ENCODE measurements around the gene SNCA. TPM values are rescaled to one million over a fixed set of nuclear protein-coding genes. Genes with fewer than 3 reads are reported as not detected.

Gene SNCA
- total RNA-seq, 4 donors from 2014 or later: 1.2 to 9.1 (median 2.6) TPM

DNA sequence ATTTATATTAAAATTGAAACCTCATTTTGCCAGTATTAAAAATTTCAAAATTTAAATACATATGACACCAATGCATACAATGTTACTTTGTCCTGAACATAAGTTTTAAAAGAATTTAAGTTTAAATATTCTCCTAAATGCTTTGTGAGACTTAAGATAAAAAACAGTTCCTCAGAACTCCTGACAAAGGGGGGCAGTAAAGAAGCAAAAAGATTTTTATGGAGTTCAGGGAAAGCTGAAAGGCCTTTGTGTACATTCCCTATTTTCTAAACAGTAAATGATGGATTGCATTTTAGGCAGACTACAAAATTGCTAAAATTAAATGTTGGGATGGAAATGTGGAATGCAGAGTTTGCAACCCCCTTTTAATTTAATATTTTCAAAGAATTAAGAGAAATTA is 81.7 kb downstream of the SNCA start:
- Histone ChIP-seq H3K4me1 (peaks cover 0 to 6% (median 0%) of the 10 kb centered on the region in 4 donors), H3K9me3 (no peaks in the 10 kb centered on the region), H3K27ac (no peak overlapping the region), H3K27me3 (no peaks in the 10 kb centered on the region), H3K36me3 (no peaks in the 10 kb centered on the region), H3K4me3 (no peak overlapping the region)
- no peak for TF ChIP-seq CTCF (IDR thresholded peaks at IDR 0.05)
- no peak for TF ChIP-seq POLR2A (IDR thresholded peaks at IDR 0.05)
- DNase-seq: no peak

GRCh38 chr4:89754531-89754930 is 82.4 kb downstream of the SNCA start:
- DNase-seq: no peak
- TF ChIP-seq CTCF (IDR thresholded peaks at IDR 0.05) (no peak), POLR2A (IDR thresholded peaks at IDR 0.05) (no peak)
- Histone ChIP-seq H3K4me1 (peaks cover 0 to 6% (median 0%) of the 10 kb centered on the region in 4 donors), H3K9me3 (no peaks in the 10 kb centered on the region), H3K36me3 (no peaks in the 10 kb centered on the region), H3K27ac (no peak overlapping the region), H3K27me3 (no peaks in the 10 kb centered on the region), H3K4me3 (no peak overlapping the region)

DNA sequence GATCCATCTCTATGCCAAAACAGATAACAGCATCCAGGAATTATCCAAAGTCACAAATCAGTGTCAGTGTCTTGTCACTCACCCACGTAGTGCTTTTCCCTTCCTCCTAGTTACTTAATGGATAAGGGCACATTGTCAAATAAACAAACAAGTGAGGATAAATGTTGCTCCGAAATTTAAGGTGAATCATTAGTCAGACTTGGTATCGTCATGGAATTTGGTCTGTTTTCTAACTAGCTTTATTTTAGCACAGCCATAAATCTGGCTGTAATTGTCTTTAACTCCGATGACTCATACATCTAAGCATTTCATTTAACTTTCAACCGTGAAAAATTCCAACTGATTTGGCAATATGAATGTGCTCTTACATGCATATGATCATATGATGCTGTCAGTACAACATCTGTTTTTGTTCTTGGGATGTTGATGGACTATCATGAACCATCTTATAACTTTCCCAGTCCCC is 83.3 kb downstream of the SNCA start:
- Histone ChIP-seq H3K4me3 (no peak overlapping the region), H3K36me3 (no peaks in the 10 kb centered on the region), H3K27me3 (no peaks in the 10 kb centered on the region), H3K9me3 (no peaks in the 10 kb centered on the region), H3K4me1 (peaks cover 0 to 6% (median 0%) of the 10 kb centered on the region in 4 donors), H3K27ac (peak overlapping the region in 3 of 4 donors; percentile 10 to 32 (median 14))
- TF ChIP-seq CTCF (IDR thresholded peaks at IDR 0.05) (no peak), POLR2A (IDR thresholded peaks at IDR 0.05) (no peak)
- no peak for DNase-seq

GRCh38 chr4:89752932-89753598 is 83.9 kb downstream of the SNCA start:
- Histone ChIP-seq H3K27ac (peak overlapping the region in 3 of 4 donors; percentile 10 to 32 (median 14)), H3K36me3 (no peaks in the 10 kb centered on the region), H3K4me3 (no peak overlapping the region), H3K4me1 (peaks cover 0 to 6% (median 0%) of the 10 kb centered on the region in 4 donors), H3K9me3 (no peaks in the 10 kb centered on the region), H3K27me3 (no peaks in the 10 kb centered on the region)
- no peak for DNase-seq
- TF ChIP-seq CTCF (IDR thresholded peaks at IDR 0.05) (no peak), POLR2A (IDR thresholded peaks at IDR 0.05) (no peak)

DNA sequence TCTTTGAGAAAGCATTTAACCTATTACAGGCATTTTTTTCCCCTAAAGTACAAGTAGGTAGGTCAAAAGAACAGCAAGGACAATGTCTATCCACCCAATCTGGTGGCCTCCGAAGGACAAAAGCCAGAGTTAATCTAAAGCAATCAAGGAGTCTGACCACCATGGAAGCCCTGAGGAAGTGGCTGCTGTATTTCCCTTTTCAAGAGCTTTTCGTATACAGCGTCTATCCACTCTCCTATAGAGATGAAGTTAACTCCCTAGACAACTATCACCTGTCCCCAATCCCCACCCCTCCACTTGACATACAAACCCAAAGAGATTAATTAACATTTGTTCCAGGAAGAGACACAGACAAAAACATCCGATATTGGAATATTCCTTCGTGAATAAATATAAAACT is 85.5 kb downstream of the SNCA start:
- H3K27ac ChIP-seq: no peak overlapping the region
- H3K4me1 ChIP-seq: peaks cover 0 to 6% (median 0%) of the 10 kb centered on the region in 4 donors
- DNase-seq: no peak
- H3K36me3 ChIP-seq: no peaks in the 10 kb centered on the region
- TF ChIP-seq POLR2A (IDR thresholded peaks at IDR 0.05): no peak
- no peak for TF ChIP-seq CTCF (IDR thresholded peaks at IDR 0.05)
- H3K9me3 ChIP-seq: no peaks in the 10 kb centered on the region
- H3K27me3 ChIP-seq: no peaks in the 10 kb centered on the region
- H3K4me3 ChIP-seq: no peak overlapping the region
